A673 (cell line): ENCODE results near the gene GAREM1. TPM values are rescaled to one million over a fixed set of nuclear protein-coding genes. Genes with fewer than 3 reads are reported as not detected.

Experiments used
- BruUV-seq: library from RNA; stranded (reverse); fragments of 400-500 nt; replicated peaks from 2 replicates; lab custom pipeline; 2021; lab: Mats Ljungman, UMichigan
- CTCF ChIA-PET: fragments of 300-600 bp; sonication (Branson Sonifier 250); formaldehyde crosslinking; loops from one replicate; lab custom pipeline; 2022; ENCODE audit warnings: antibody characterized with exemption; lab: Charles Lee
- POLR2A ChIA-PET: fragments of 300-600 bp; sonication (Branson Sonifier 250); formaldehyde crosslinking; loops from one replicate; lab custom pipeline; 2022; ENCODE audit warnings: antibody characterized with exemption; ENCODE audit not compliant: low non-redundant PET; lab: Charles Lee
- DNase-seq: peaks from one replicate; pipeline ENCODE4 v3.0.0-alpha.2; 2015; ENCODE audit warnings: low spot score
- H3K27ac ChIP-seq: fragments of 200-600 bp; sonication (generic); 2 replicates; pipeline ENCODE4 v1.5.1; 2016; ENCODE audit warnings: mixed run types, low read depth, mild to moderate bottlenecking, mixed read lengths, antibody characterized with exemption, low read length; ENCODE audit not compliant: poor library complexity, severe bottlenecking
- H3K27me3 ChIP-seq: fragments of 200-600 bp; sonication (generic); replicated peaks from 2 replicates; pipeline ENCODE4 v1.6.1; 2017; ENCODE audit warnings: mixed run types, low read depth, mild to moderate bottlenecking, mixed read lengths, antibody characterized with exemption, low read length; ENCODE audit not compliant: insufficient read depth, poor library complexity
- H3K36me3 ChIP-seq: fragments of 200-600 bp; sonication (generic); 2 replicates; pipeline ENCODE4 v1.6.1; 2016; ENCODE audit warnings: mixed run types, mild to moderate bottlenecking, mixed read lengths, antibody characterized with exemption, low read length; ENCODE audit not compliant: insufficient read depth, poor library complexity, severe bottlenecking
- H3K4me1 ChIP-seq: fragments of 200-600 bp; sonication (generic); 2 replicates; pipeline ENCODE4 v1.6.1; 2017; ENCODE audit warnings: mixed run types, mild to moderate bottlenecking, mixed read lengths, antibody characterized with exemption, low read length; ENCODE audit not compliant: insufficient read depth, poor library complexity, severe bottlenecking
- H3K4me3 ChIP-seq: fragments of 200-600 bp; sonication (generic); 2 replicates; pipeline ENCODE4 v1.5.1; 2016; ENCODE audit warnings: low read depth, mixed run types, mild to moderate bottlenecking, mixed read lengths, low read length; ENCODE audit not compliant: poor library complexity, severe bottlenecking
- H3K9me3 ChIP-seq: fragments of 200-600 bp; sonication (generic); 2 replicates; pipeline ENCODE4 v1.6.1; 2016; ENCODE audit warnings: mixed run types, low read depth, mild to moderate bottlenecking, mixed read lengths, antibody characterized with exemption, low read length; ENCODE audit not compliant: poor library complexity, severe bottlenecking
- CTCF ChIP-seq: fragments of 300-800, 200-600 bp; sonication (generic); conservative IDR thresholded peaks from 2 replicates; pipeline ENCODE4 v1.5.1; 2017; ENCODE audit warnings: low read depth, mild to moderate bottlenecking, antibody characterized with exemption, low read length, moderate library complexity, mixed read lengths
- EZH2 ChIP-seq: fragments of 200-600 bp; sonication (generic); IDR thresholded peaks from 2 replicates; pipeline ENCODE4 v1.6.1; 2017; ENCODE audit warnings: borderline replicate concordance, low read depth, mild to moderate bottlenecking, mixed read lengths, antibody characterized with exemption, low read length; ENCODE audit not compliant: poor library complexity, severe bottlenecking
- intact Hi-C: fragments of 100-400 bp; cut with micrococcal nuclease; formaldehyde crosslinking; loops from one replicate; pipeline ENCODE4 v1.10.0; 2022; ENCODE audit not compliant: unreplicated experiment
- total RNA-seq: library from RNA; stranded (reverse); gene quantifications from 2 replicates; pipeline ENCODE4 v1.2.3, GENCODE V29; 2021

Gene GAREM1
- total RNA-seq, 1 experiment from 2014 or later, result 8.4 TPM

- H3K9me3 ChIP-seq, result no peaks in the 10 kb centered on the region
- no TSS peak for BruUV-seq
- no peak for DNase-seq
- H3K4me1 ChIP-seq, result peaks cover 40% of the 10 kb centered on the region
- ChIA-PET POLR2A (no interaction called here), CTCF (no interaction called here)
- no peaks in the 10 kb centered on the region for H3K36me3 ChIP-seq
- no peak overlapping the region for H3K4me3 ChIP-seq
- intact Hi-C loops, result no loop called here
- no peaks in the 10 kb centered on the region for H3K27me3 ChIP-seq
- no peak overlapping the region for H3K27ac ChIP-seq
- TF ChIP-seq CTCF, result no peak
- no peak for TF ChIP-seq EZH2
Measured at GRCh38 chr18:32337347-32337746, 133.3 kb downstream of the GAREM1 start.

- CTCF ChIA-PET, result interaction anchor here (0.7 kb wide), 1 partner anchor 18 kb away, joined by 4 read pairs; no protein-coding TSS in a partner anchor
- no TSS peak for BruUV-seq
- no peaks in the 10 kb centered on the region for H3K27me3 ChIP-seq
Measured at GRCh38 chr18:32335228-32335627, 135.5 kb downstream of the GAREM1 start.

DNA sequence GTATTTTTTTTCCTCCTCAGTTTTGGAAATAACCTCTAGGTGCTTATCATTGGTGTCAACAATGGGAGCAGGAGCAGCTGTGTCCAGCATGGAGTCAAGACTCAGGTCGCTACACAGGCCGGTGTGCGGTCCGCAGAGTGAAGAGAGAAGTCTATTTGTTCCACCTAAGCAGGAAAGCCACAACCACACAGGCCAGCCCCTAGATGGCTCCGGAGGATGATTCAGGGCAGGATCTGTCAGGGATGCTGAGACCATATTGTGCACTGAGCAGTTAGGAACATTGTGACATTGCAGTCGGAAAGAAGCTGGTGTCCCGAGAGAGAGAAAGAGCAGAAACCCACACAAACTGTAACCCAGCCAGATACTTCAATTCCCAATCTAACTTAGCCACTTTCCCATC lies 136.9 kb downstream of the GAREM1 start:
- Histone ChIP-seq H3K27ac (no peak overlapping the region), H3K27me3 (no peaks in the 10 kb centered on the region), H3K4me1 (peaks cover 40% of the 10 kb centered on the region), H3K4me3 (no peak overlapping the region), H3K36me3 (no peaks in the 10 kb centered on the region), H3K9me3 (no peaks in the 10 kb centered on the region)
- ChIA-PET CTCF (no interaction called here), POLR2A (no interaction called here)
- peak; percentile 45 for DNase-seq
- BruUV-seq, result no TSS peak
- intact Hi-C loops, result no loop called here
- TF ChIP-seq EZH2 (no peak), CTCF (peak; percentile 27; the same call in 1 of the 2 replicates)

More at GRCh38 chr18:32335228-32335627, 135.5 kb downstream of the GAREM1 start:
- Histone ChIP-seq H3K4me1 (peaks cover 40% of the 10 kb centered on the region), H3K27ac (peak overlapping the region; percentile 39), H3K36me3 (no peaks in the 10 kb centered on the region), H3K9me3 (no peaks in the 10 kb centered on the region), H3K4me3 (peak overlapping the region; percentile 2)
- TF ChIP-seq CTCF, result no peak
- TF ChIP-seq EZH2, result no peak
- DNase-seq, result no peak
- intact Hi-C loops, result no loop called here
- POLR2A ChIA-PET, result no interaction called here
